ENCODE measurements around the gene MAEA.

Gene MAEA

DNA sequence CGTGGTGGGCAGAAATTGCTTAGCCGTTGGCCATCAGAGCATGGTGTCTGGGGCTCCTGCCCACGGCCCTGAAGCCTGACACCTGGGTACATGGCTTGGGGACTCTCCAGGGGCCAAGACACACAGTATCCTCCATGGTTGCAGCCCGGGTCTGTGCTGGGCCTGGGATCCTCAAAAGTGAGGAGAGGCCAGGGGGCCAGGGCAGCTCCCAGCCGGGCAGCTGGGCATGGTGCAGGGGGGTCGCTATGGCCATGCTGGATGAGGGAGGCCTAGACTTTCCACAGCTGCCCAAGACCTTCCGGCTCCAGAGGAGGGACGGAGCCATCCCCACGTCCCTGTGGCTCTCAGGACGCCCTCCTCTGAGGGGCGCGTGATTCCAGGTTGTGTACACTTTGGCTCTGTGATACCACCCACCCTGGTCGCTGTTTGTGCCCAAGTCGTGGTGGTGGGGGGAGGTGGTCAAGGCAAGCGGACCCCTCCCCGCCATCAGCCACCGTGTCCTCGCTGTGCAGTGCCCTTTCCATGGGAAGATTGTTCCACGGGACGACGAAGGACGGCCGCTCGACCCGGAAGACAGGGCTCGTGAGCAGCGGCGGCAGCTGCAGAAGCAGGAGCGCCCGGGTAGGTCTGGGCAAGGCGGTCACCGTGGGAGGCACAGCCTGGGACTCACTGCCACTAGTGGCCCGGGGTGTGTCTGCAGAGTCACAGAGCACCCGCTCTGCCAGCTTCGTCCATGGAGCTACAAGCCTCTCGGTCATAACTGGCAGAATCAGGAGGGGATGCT is 90.9 kb downstream of the MAEA start:
- Histone ChIP-seq H3K4me3 (ENCODE audit: low read length) (no peak overlapping the region), H3K27me3 (ENCODE audit: insufficient read depth, low read length) (no peaks in the 10 kb centered on the region), H3K27ac (ENCODE audit: low read length) (no peak overlapping the region), H3K4me1 (ENCODE audit: insufficient read depth, low read length) (no peaks in the 10 kb centered on the region), H3K36me3 (ENCODE audit: insufficient read depth, low read depth, low read length) (no peaks in the 10 kb centered on the region), H3K9ac (ENCODE audit: low read depth, low read length) (no peak overlapping the region), H3K9me3 (ENCODE audit: insufficient read depth, low read depth, low read length) (no peaks in the 10 kb centered on the region)

DNA sequence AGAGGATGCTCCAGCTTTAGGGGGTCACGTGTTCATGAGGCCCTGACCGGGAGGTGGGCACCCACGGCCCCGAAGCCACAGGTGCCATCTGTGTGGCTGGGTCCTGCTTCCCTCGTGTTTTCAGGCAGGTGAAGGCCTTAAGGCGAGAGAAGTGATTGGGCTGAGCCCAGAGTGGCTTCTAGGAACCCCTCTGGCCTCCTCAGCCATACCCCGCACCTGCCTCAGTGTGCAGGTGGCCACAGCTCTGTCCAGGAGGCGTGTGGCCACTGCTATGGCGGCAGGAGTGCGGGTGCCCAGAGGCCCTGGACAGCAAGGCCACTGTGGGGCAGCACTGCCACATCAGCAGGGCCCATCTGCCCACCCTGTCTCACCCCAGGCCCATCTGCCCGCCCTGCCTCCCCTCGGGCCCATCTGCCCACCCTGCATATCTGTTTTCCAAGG is 91.5 kb downstream of the MAEA start:
- Histone ChIP-seq H3K9me3 (ENCODE audit: insufficient read depth, low read depth, low read length) (no peaks in the 10 kb centered on the region), H3K4me3 (ENCODE audit: low read length) (no peak overlapping the region), H3K4me1 (ENCODE audit: insufficient read depth, low read length) (no peaks in the 10 kb centered on the region), H3K27me3 (ENCODE audit: insufficient read depth, low read length) (no peaks in the 10 kb centered on the region), H3K36me3 (ENCODE audit: insufficient read depth, low read depth, low read length) (no peaks in the 10 kb centered on the region), H3K9ac (ENCODE audit: low read depth, low read length) (no peak overlapping the region), H3K27ac (ENCODE audit: low read length) (no peak overlapping the region)

DNA sequence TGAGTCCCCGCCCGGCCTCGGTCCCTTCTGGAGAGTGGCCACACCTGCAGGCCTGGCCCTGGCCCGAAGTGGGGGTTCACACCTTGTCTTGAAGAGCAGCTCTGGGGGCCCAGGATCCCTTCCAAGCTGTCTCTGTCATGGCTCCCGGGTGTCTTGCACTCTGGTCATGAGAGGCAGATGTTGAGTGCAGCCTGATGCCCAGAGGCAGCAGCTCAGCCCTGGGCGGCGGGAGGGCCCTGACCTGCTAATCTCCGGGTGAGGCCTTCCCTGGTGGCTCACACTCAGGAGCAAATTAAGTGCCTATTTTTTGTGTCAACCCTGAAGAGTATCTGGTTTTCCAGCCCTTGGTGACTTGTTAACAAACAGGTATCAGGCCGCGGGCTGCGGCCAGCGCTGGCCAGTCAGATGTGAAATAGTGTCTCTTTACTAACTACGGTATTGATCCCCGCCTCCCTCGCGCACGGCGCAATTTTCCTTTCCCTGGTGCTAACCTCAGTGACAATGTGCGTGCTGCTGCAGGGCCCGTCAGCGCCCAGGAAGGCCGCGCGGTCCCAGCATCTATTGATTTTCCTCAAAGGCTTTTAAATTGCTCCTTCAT is 92.4 kb downstream of the MAEA start:
- Histone ChIP-seq H3K36me3 (ENCODE audit: insufficient read depth, low read depth, low read length) (no peaks in the 10 kb centered on the region), H3K4me1 (ENCODE audit: insufficient read depth, low read length) (no peaks in the 10 kb centered on the region), H3K9me3 (ENCODE audit: insufficient read depth, low read depth, low read length) (no peaks in the 10 kb centered on the region), H3K27me3 (ENCODE audit: insufficient read depth, low read length) (no peaks in the 10 kb centered on the region), H3K27ac (ENCODE audit: low read length) (no peak overlapping the region), H3K9ac (ENCODE audit: low read depth, low read length) (no peak overlapping the region), H3K4me3 (ENCODE audit: low read length) (no peak overlapping the region)

DNA sequence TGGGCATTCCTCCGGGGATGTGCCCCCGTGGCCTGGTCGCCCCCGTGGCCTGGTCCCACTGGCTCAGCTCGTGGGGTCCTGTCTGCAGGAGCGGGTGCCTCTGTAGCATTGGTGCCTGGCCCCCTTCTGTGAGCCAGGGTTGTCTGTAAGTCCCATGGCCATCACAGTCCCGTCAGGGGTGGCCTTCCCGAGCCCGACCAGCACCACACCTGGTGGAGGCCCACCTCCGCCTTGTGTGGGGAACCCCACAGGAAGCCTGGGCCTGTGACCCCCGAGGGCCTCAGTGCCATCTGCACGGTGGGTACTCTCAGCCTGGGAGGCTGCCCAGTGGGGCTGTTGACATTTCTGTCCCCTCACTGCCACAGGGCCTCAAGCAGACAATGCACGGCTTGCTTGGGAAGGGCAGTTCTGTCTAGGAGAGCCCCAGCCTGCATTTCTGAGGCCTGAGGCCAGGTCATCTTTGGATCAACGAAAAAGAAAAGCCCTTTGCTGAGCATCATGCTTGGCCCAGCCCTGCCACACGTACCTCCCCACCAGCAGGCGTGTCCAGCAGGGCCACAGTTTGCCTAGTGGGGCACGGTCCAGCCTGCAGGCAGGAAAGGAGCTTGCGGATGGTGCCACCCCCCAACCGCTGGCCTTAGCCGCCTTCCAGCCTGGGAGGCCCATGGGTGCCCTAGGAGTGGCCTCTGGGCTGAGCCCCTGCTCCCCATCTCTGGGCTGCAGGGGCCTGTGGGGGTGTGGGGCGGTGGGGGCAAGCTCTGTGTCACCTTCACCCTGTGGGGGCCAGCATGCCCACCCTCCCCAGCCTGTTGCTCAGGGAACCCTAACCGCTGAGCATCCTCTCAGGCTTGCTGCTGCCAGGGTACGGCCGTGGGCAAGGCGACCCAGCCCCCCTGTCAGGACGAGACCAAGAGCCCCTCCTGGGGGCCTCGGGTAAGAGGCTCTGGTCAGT is 93.4 kb downstream of the MAEA start:
- Histone ChIP-seq H3K9ac (ENCODE audit: low read depth, low read length) (no peak overlapping the region), H3K4me3 (ENCODE audit: low read length) (no peak overlapping the region), H3K27me3 (ENCODE audit: insufficient read depth, low read length) (no peaks in the 10 kb centered on the region), H3K9me3 (ENCODE audit: insufficient read depth, low read depth, low read length) (no peaks in the 10 kb centered on the region), H3K27ac (ENCODE audit: low read length) (no peak overlapping the region), H3K4me1 (ENCODE audit: insufficient read depth, low read length) (no peaks in the 10 kb centered on the region), H3K36me3 (ENCODE audit: insufficient read depth, low read depth, low read length) (no peaks in the 10 kb centered on the region)

GRCh38 chr4:1383728-1384591 is 94.3 kb downstream of the MAEA start:
- Histone ChIP-seq H3K9ac (ENCODE audit: low read depth, low read length) (no peak overlapping the region), H3K9me3 (ENCODE audit: insufficient read depth, low read depth, low read length) (no peaks in the 10 kb centered on the region), H3K4me3 (ENCODE audit: low read length) (no peak overlapping the region), H3K27me3 (ENCODE audit: insufficient read depth, low read length) (no peaks in the 10 kb centered on the region), H3K4me1 (ENCODE audit: insufficient read depth, low read length) (no peaks in the 10 kb centered on the region), H3K36me3 (ENCODE audit: insufficient read depth, low read depth, low read length) (no peaks in the 10 kb centered on the region), H3K27ac (ENCODE audit: low read length) (no peak overlapping the region)

GRCh38 chr4:1384675-1385372 is 95.1 kb downstream of the MAEA start:
- Histone ChIP-seq H3K27ac (ENCODE audit: low read length) (no peak overlapping the region), H3K4me3 (ENCODE audit: low read length) (no peak overlapping the region), H3K9me3 (ENCODE audit: insufficient read depth, low read depth, low read length) (no peaks in the 10 kb centered on the region), H3K9ac (ENCODE audit: low read depth, low read length) (no peak overlapping the region), H3K27me3 (ENCODE audit: insufficient read depth, low read length) (no peaks in the 10 kb centered on the region), H3K36me3 (ENCODE audit: insufficient read depth, low read depth, low read length) (no peaks in the 10 kb centered on the region), H3K4me1 (ENCODE audit: insufficient read depth, low read length) (no peaks in the 10 kb centered on the region)

GRCh38 chr4:1385373-1386340 is 96.0 kb downstream of the MAEA start:
- Histone ChIP-seq H3K9me3 (ENCODE audit: insufficient read depth, low read depth, low read length) (no peaks in the 10 kb centered on the region), H3K27me3 (ENCODE audit: insufficient read depth, low read length) (no peaks in the 10 kb centered on the region), H3K4me3 (ENCODE audit: low read length) (no peak overlapping the region), H3K27ac (ENCODE audit: low read length) (no peak overlapping the region), H3K36me3 (ENCODE audit: insufficient read depth, low read depth, low read length) (no peaks in the 10 kb centered on the region), H3K9ac (ENCODE audit: low read depth, low read length) (no peak overlapping the region), H3K4me1 (ENCODE audit: insufficient read depth, low read length) (no peaks in the 10 kb centered on the region)

Data from iPS-20b (cell line).